Measurements from ENCODE around the gene USP54.

- no peak for TF ChIP-seq CTCF (conservative IDR thresholded peaks at IDR 0.05; ENCODE audit: low read length)
- TF ChIP-seq EZH2phosphoT487 (IDR thresholded peaks at IDR 0.05; ENCODE audit: borderline replicate concordance, low read depth, low read length): no peak
These were observed 10.4 kb upstream of the USP54 start for GRCh38 chr10:73601486-73601921.
